HK-2 (cell line): ENCODE measurements around the gene SLC25A18.
A peak's percentile ranks its signal among the peaks of the same experiment; 100 is the strongest.
"Not testable (repeated sequence)": the region's sequence is repeated elsewhere in the genome, so short reads cannot be mapped to it uniquely, and the experiment has no call there.

Source experiments
- DNase-seq: peaks from one replicate; pipeline ENCODE4 v3.0.0-alpha.2; 2018; ENCODE audit not compliant: unreplicated experiment

Gene SLC25A18

DNA sequence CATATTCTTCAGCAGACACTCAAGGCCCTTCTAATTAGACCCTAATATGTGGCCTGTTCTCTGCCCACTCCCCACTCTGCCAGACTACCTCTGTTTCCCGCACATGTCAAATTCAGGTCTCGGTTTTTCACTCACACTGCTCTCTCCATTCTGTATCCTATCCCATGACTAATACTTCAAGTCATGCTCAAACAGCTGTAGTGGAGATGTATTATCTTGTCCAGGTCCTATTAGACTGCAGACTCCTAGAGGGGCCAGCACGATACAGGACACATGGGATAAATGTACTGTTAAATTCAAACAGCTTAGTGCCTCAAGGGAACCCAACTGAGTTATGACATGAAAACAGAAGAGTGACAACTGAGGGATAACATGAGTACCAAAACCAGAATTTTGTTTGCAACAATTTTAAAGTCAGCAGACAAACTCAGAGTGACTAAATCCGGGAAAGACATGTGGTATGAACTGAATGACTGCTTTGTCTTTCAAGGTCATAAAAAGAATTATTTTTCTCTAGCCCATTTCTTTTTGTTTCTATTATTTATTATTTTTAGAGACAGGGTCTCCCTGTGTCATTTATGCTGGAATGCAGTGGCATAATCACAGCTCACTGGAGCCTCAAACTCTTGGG, 44.7 kb downstream of the SLC25A18 start:
- no peak for DNase-seq

DNA sequence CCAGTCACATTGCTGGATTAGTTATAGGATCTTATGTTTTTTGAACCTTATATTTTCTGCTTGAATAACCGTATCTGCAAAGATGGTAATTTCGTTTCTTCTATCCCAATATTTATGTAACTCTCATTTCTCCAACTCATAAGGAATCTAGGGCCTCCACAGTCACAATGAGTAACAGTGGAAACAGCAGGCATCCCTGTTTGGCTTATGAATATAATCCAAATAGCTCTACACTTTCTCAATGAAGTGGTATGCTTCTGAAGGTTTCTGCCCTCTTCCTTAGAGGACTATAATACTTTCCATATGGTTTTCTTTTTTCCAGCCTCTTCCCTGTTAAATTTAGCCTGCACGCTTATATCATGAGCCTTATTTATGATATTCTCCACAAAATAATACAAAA, 48.8 kb downstream of the SLC25A18 start:
- no peak for DNase-seq

- DNase-seq, result no peak
Observed at GRCh38 chr22:17613280-17613679, 50.0 kb downstream of the SLC25A18 start.

DNA sequence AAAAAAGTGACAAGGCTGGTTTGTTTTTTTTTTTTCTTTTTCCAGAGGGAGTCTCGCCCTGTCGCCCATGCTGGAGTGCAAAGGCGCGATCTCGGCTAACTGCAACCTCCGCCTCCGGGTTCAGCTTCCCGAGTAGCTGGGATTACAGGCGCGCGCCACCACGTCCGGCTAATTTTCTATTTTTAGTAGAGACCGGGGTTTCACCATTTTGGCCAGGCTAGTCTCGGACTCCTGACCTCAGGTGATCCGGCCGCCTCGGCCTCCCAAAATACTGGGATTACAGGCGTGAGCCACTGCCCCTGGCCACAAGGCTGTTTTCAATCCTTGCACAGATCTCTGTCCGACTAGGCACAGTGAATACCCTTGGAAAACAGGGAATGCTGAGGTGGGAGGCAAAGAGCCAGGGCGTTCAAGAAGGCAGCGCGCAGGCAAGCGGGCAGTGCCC, 64.7 kb downstream of the SLC25A18 start:
- no peak for DNase-seq

GRCh38 chr22:17628406-17629172, 65.3 kb downstream of the SLC25A18 start, which contains the start of gene ATP6V1E1:
ATP6V1E1 (minus strand) TSS chr22:17628749; CDS start chr22:17628635, 114 bp downstream.
- peak; percentile 94 for DNase-seq

- no peak for DNase-seq
Observed at GRCh38 chr22:17629173-17629489, 65.8 kb downstream of the SLC25A18 start.

- no peak for DNase-seq
Observed at GRCh38 chr22:17629641-17630040, 66.3 kb downstream of the SLC25A18 start.

GRCh38 chr22:17631076-17631565, 67.8 kb downstream of the SLC25A18 start:
- DNase-seq, result no peak

- DNase-seq, result peak; percentile 36
Observed at GRCh38 chr22:17633217-17633997, 70.1 kb downstream of the SLC25A18 start.

GRCh38 chr22:17633998-17634323, 70.7 kb downstream of the SLC25A18 start:
- no peak for DNase-seq

DNA sequence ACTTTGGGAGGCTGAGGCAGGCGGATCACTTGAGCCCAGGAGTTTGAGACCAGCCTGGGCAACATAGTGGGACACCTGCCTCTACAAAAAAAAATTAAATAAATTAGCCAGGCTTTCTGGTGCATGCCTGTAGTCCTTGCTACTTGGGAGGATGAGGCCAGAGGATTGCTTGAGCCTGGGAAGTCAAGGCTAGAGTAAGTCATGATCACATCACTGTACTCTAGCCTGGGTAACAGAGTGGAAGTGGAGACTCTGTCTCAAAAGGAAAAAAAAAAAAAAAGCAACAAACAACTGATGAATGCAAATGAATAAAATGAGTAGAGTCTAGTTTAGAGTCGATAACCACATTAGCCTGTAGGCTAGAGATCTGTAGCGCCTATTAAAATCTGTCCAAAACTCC, 71.4 kb downstream of the SLC25A18 start:
- DNase-seq, result no peak

- not testable (repeated sequence) for DNase-seq
Observed at GRCh38 chr22:17636850-17637249, 73.6 kb downstream of the SLC25A18 start.

- DNase-seq, result no peak
Observed at GRCh38 chr22:17637490-17638181, 74.3 kb downstream of the SLC25A18 start.

- DNase-seq, result no peak
Observed at GRCh38 chr22:17638182-17638431, 74.8 kb downstream of the SLC25A18 start.

DNA sequence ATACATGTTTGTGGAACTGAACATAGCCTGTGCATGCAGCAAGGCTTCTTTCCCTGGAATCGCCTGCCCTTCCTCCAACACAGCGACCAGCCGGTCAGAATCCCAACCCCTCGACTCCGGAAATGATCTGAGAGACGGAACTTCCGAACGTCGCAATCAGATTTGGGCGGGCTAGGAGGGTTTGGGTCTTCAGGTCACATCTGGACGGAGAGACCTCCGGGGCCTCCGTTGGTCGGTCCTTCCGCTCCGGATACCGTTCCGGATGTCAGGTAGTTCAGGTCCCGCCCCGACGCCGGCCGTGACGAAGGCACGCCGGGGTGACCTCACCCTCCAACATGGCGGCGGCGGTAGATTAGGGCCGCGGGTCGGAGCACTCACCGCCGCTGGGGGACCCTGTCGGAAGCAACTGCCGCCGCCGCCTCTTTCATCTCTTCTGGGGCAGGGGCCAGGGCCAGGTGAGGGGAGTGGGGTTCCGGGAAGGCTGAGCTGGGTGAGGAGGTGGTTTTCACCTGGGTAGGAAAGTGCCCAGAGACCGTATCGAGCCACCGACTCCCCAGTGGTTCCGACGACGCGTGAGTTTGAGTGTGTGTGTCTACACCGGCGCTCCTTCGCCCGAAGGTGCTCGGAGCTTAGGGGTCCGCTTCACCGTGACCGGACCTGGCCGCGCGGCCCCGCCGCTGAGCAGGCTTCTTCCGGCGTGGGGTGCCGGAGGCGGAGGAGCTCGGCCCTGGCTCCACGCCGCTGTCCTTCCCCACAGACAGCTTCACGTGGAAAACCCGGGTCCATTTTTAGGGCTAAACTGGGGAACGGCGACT, 75.3 kb downstream of the SLC25A18 start, which contains the start of gene BCL2L13:
TSS of gene BCL2L13 (plus strand) at position 326 of the 815 bp plus-strand sequence. CDS start 16,955 bp downstream, outside the sequence.
- peak; percentile 87 for DNase-seq

- peak; percentile 16 for DNase-seq
Observed at GRCh38 chr22:17639247-17639741, 76.0 kb downstream of the SLC25A18 start.
